HepG2 (cell line): Measurements from ENCODE around the gene ODC1. TPM values are rescaled to one million over a fixed set of nuclear protein-coding genes. Genes with fewer than 3 reads are reported as not detected.

ENCODE experiments used
- CAMTA2 ChIP-seq: sonication (generic); formaldehyde crosslinking; IDR thresholded peaks from 2 replicates; pipeline ENCODE4 v1.4.0; 2020; ENCODE audit warnings: mild to moderate bottlenecking, missing genetic modification reagents, borderline replicate concordance
- CHD4 ChIP-seq: fragments of 200-600 bp; sonication (generic); IDR thresholded peaks from 2 replicates; pipeline ENCODE4 v1.7.0; 2017; ENCODE audit warnings: mild to moderate bottlenecking, low read length, borderline replicate concordance
- GATAD1 ChIP-seq: IDR thresholded peaks from 2 replicates; pipeline ENCODE4 v1.6.1; 2016; ENCODE audit warnings: missing genetic modification reagents, missing compliant biosample characterization
- HDAC2 ChIP-seq: sonication (generic); formaldehyde crosslinking; IDR thresholded peaks from 2 replicates; pipeline ENCODE4 v1.4.0; 2020; ENCODE audit warnings: missing genetic modification reagents
- KDM2A ChIP-seq: sonication (generic); formaldehyde crosslinking; IDR thresholded peaks from 2 replicates; pipeline ENCODE4 v1.4.0; 2020; ENCODE audit warnings: low read depth, missing genetic modification reagents, borderline replicate concordance
- NCOA2 ChIP-seq: sonication (generic); formaldehyde crosslinking; IDR thresholded peaks from 2 replicates; pipeline ENCODE4 v1.8.0; 2022; ENCODE audit warnings: inconsistent platforms
- RAD21 ChIP-seq: fragments of 450-650 bp; formaldehyde crosslinking; IDR thresholded peaks from 2 replicates; pipeline ENCODE4 v1.5.0; 2020; ENCODE audit warnings: mild to moderate bottlenecking
- RFXAP ChIP-seq: sonication (generic); formaldehyde crosslinking; IDR thresholded peaks from 2 replicates; pipeline ENCODE4 v1.4.0; 2020; ENCODE audit warnings: missing genetic modification reagents, borderline replicate concordance
- SIX1 ChIP-seq: sonication (generic); formaldehyde crosslinking; IDR thresholded peaks from 2 replicates; pipeline ENCODE4 v1.4.0; 2020; ENCODE audit warnings: missing genetic modification reagents, borderline replicate concordance
- SKI ChIP-seq: fragments of 450-650 bp; IDR thresholded peaks from one replicate; pipeline ENCODE4 v1.6.1; 2018; ENCODE audit warnings: mild to moderate bottlenecking; ENCODE audit not compliant: partially characterized antibody
- SNAI1 ChIP-seq: sonication (generic); formaldehyde crosslinking; IDR thresholded peaks from 2 replicates; pipeline ENCODE4 v1.5.0; 2020; ENCODE audit warnings: mild to moderate bottlenecking, missing genetic modification reagents, borderline replicate concordance
- SP5 ChIP-seq: IDR thresholded peaks from 2 replicates; pipeline ENCODE4 v1.6.1; 2016; ENCODE audit warnings: low read depth, borderline replicate concordance
- TSC22D2 ChIP-seq: sonication (generic); formaldehyde crosslinking; IDR thresholded peaks from 2 replicates; pipeline ENCODE4 v1.5.1; 2020; ENCODE audit warnings: missing genetic modification reagents, mild to moderate bottlenecking, borderline replicate concordance
- ZC3H13 ChIP-seq: sonication (generic); formaldehyde crosslinking; IDR thresholded peaks from 2 replicates; pipeline ENCODE4 v1.8.1; 2023; ENCODE audit warnings: mild to moderate bottlenecking, missing genetic modification reagents, moderate library complexity
- ZFP36 ChIP-seq: fragments of 150-350 bp; IDR thresholded peaks from 2 replicates; pipeline ENCODE4 v1.6.1; 2018; ENCODE audit warnings: borderline replicate concordance, low read length, low read depth; ENCODE audit not compliant: partially characterized antibody
- ZNF12 ChIP-seq: sonication (generic); formaldehyde crosslinking; IDR thresholded peaks from 2 replicates; pipeline ENCODE4 v1.5.0; 2020; ENCODE audit warnings: missing genetic modification reagents
- ZNF263 ChIP-seq: sonication (generic); formaldehyde crosslinking; IDR thresholded peaks from 2 replicates; pipeline ENCODE4 v1.4.0; 2020; ENCODE audit warnings: missing genetic modification reagents
- ZNF3 ChIP-seq: IDR thresholded peaks from 2 replicates; pipeline ENCODE4 v1.7.0; 2017; ENCODE audit warnings: inconsistent platforms
- ZNF543 ChIP-seq: sonication (generic); formaldehyde crosslinking; IDR thresholded peaks from 2 replicates; pipeline ENCODE4 v1.4.0; 2020; ENCODE audit warnings: mild to moderate bottlenecking, missing genetic modification reagents
- ZNF558 ChIP-seq: sonication (generic); formaldehyde crosslinking; IDR thresholded peaks from 2 replicates; pipeline ENCODE4 v1.9.0; 2022; ENCODE audit warnings: mild to moderate bottlenecking, missing genetic modification reagents, borderline replicate concordance
- ZNF709 ChIP-seq: sonication (generic); formaldehyde crosslinking; IDR thresholded peaks from 2 replicates; pipeline ENCODE4 v1.5.0; 2020; ENCODE audit warnings: mild to moderate bottlenecking, missing genetic modification reagents
- ZNF720 ChIP-seq: sonication (generic); formaldehyde crosslinking; IDR thresholded peaks from 2 replicates; pipeline ENCODE4 v1.4.0; 2020; ENCODE audit warnings: missing genetic modification reagents
- polyA plus RNA-seq, 8 experiments: library from polyadenylated mRNA; depleted of rRNA in 3 of 8; stranded (reverse) in 7 of 8; unstranded in 1 of 8; fragments of >200 nt; fragmentation: Illumina TruSeq in 4 of 8; extraction: Trizol in 4 of 8; gene quantifications; 2 replicates each; pipeline versions ENCODE4 v1.2.1 to v1.2.3, GENCODE V29; 2011 to 2016; ENCODE audit warnings: low read depth in 4 of 8, missing spikeins in 1 of 8, mixed read lengths in 1 of 8; ENCODE audit not compliant: insufficient read depth in 1 of 8
- total RNA-seq, 5 experiments: library from RNA; depleted of rRNA; stranded (reverse); fragments of >200 nt; fragmentation: Illumina TruSeq; extraction: Trizol; gene quantifications; 2 replicates each; pipeline ENCODE4 v1.2.3, GENCODE V29; 2016; ENCODE audit warnings: low read depth in 1 of 5
- TF ChIP-seq, protein P1 (sequence below): sonication (generic); formaldehyde crosslinking; IDR thresholded peaks from 2 replicates; pipeline ENCODE4 v1.8.1; 2023; ENCODE audit warnings: mild to moderate bottlenecking, missing genetic modification reagents
- TF ChIP-seq, protein P2 (sequence below): sonication (generic); formaldehyde crosslinking; IDR thresholded peaks from 2 replicates; pipeline ENCODE4 v1.5.0; 2020; ENCODE audit warnings: missing genetic modification reagents, mild to moderate bottlenecking, borderline replicate concordance
- TF ChIP-seq, protein P3 (sequence below): sonication (generic); formaldehyde crosslinking; IDR thresholded peaks from 2 replicates; pipeline ENCODE4 v1.8.1; 2023; ENCODE audit warnings: mild to moderate bottlenecking, moderate library complexity, missing genetic modification reagents
- TF ChIP-seq, protein P4 (sequence below): sonication (generic); formaldehyde crosslinking; conservative IDR thresholded peaks from 2 replicates; pipeline ENCODE4 v1.8.0; 2022; ENCODE audit warnings: low read depth, missing genetic modification reagents

Gene ODC1
- total and polyA plus RNA-seq, 2 of the 13 experiments (the other 11 are each of a cell fraction or from before 2014, with no cell fraction given), result 142 to 371 TPM

DNA sequence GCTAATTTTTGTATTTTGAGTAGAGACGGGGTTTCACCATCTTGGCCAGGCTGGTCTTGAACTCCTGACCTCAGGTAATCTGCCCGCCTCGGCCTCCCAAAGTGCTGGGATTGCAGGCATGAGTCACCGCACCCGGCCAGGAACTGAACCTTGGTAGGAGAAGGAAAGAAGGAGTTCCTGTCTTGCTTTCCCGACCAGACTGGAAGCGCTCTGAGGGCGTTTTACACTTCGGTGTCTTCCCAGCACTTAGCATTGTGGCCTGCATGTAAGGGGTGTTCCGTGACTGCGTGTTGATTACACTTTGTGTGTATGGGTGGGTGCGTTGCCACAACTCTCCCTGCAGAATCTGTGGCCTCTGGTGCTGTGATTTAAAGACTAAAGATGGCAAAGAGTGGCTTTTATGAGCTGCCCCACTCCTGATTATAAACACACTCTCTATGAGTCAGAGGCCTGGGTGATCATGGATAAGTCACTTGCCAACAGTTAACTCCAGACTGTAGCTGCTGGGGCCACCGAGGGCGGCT, 46.0 kb downstream of the ODC1 start (continued):
- TF ChIP-seq ZC3H13 (CRISPR knock-in tag) (no peak), RAD21 (CRISPR knock-in tag) (no peak), KDM2A (no peak), SKI (no peak), ZNF720 (CRISPR knock-in tag) (no peak), SIX1 (CRISPR knock-in tag) (no peak), NCOA2 (no peak), ZNF558 (CRISPR knock-in tag) (no peak), ZNF12 (CRISPR knock-in tag) (no peak), ZNF543 (CRISPR knock-in tag) (no peak), HDAC2 (CRISPR knock-in tag) (no peak), SNAI1 (no peak), TSC22D2 (no peak), CAMTA2 (CRISPR knock-in tag) (no peak), ZNF263 (CRISPR knock-in tag) (no peak), RFXAP (CRISPR knock-in tag) (no peak), GATAD1 (CRISPR knock-in tag) (no peak), ZNF709 (CRISPR knock-in tag) (0 out of 2 replicates have a peak, but pooled peaks have one; percentile 23), SP5 (no peak), ZNF3 (CRISPR knock-in tag) (no peak), ZFP36 (no peak), CHD4 (no peak)
- TF ChIP-seq, protein P1, sequence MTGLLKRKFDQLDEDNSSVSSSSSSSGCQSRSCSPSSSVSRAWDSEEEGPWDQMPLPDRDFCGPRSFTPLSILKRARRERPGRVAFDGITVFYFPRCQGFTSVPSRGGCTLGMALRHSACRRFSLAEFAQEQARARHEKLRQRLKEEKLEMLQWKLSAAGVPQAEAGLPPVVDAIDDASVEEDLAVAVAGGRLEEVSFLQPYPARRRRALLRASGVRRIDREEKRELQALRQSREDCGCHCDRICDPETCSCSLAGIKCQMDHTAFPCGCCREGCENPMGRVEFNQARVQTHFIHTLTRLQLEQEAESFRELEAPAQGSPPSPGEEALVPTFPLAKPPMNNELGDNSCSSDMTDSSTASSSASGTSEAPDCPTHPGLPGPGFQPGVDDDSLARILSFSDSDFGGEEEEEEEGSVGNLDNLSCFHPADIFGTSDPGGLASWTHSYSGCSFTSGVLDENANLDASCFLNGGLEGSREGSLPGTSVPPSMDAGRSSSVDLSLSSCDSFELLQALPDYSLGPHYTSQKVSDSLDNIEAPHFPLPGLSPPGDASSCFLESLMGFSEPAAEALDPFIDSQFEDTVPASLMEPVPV, result no peak
- TF ChIP-seq, protein P2, sequence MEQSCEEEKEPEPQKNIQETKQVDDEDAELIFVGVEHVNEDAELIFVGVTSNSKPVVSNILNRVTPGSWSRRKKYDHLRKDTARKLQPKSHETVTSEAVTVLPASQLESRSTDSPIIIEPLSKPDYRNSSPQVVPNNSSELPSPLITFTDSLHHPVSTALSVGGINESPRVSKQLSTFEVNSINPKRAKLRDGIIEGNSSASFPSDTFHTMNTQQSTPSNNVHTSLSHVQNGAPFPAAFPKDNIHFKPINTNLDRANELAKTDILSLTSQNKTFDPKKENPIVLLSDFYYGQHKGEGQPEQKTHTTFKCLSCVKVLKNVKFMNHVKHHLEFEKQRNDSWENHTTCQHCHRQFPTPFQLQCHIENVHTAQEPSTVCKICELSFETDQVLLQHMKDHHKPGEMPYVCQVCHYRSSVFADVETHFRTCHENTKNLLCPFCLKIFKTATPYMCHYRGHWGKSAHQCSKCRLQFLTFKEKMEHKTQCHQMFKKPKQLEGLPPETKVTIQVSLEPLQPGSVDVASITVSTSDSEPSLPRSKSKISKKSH (CRISPR knock-in tag), result peak; percentile 52; the same call in 1 of the 2 replicates
- TF ChIP-seq, protein P3, sequence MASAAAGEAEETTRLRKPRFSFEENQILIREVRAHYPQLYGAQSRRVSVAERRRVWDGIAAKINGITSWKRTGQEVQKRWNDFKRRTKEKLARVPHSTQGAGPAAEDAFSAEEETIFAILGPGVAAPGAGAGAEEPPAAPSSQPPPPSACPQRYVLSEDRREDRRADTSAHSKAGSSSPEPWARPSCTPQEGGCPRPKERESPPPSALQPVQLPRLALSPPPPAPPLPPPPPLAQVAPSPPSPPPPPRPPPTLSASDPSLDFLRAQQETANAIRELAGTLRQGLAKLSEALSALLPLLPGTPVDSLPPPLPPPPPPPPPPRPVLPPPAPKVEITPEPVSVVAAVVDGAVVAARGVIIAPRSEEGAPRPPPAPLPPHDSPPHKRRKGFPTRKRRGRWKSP (CRISPR knock-in tag), result no peak
- TF ChIP-seq, protein P4, sequence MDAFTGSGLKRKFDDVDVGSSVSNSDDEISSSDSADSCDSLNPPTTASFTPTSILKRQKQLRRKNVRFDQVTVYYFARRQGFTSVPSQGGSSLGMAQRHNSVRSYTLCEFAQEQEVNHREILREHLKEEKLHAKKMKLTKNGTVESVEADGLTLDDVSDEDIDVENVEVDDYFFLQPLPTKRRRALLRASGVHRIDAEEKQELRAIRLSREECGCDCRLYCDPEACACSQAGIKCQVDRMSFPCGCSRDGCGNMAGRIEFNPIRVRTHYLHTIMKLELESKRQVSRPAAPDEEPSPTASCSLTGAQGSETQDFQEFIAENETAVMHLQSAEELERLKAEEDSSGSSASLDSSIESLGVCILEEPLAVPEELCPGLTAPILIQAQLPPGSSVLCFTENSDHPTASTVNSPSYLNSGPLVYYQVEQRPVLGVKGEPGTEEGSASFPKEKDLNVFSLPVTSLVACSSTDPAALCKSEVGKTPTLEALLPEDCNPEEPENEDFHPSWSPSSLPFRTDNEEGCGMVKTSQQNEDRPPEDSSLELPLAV, result no peak
